GM23248 (cell line): ENCODE results near the gene ZNF396.

Experiments
- EZH2 ChIP-seq: fragments of 200-600 bp; sonication (generic); IDR thresholded peaks from 2 replicates; pipeline ENCODE4 v1.6.1; 2018; ENCODE audit warnings: antibody characterized with exemption, mild to moderate bottlenecking; ENCODE audit not compliant: insufficient read depth, poor library complexity, severe bottlenecking
- EZH2phosphoT487 ChIP-seq: fragments of 200-600 bp; sonication (generic); IDR thresholded peaks from 2 replicates; pipeline ENCODE4 v1.6.1; 2018; ENCODE audit warnings: antibody characterized with exemption, moderate library complexity, mild to moderate bottlenecking, low read depth; ENCODE audit not compliant: insufficient read depth

DNA sequence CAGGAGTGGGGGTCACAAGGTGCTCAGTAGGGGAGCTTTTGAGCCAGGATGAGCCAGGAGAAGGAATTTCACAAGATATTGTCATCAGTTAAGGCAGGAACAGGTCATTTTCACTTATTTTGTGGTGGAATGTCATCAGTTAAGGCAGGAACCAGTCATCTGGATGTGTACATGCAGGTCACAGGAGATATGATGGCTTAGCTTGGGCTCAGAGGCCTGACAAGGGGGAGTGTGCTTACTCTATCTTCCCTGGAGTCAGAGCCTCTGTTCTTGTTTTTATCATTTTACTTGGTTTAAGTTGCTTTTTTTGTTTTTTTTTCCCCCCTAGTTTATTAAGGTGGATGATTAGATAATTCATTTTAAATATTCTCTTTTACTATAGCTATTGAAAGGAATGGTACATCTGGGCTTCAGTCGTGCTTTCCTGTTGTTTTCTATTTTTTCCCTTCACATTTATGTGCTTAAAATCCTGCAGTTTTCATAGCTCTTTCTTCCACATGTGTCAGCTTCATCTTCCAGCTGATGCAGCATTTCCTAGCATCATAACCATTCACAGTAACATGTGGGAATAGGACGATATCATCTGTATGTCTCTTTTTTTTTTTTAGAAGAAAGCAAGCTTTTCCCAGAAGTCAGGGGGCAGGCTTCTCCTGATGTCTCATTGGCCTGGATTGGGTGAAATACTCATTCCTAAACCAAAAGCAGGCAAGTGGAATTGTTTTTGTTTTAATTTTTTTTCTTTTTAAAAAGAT lies 15.4 kb downstream of the ZNF396 start:
- no peak for TF ChIP-seq EZH2
- TF ChIP-seq EZH2phosphoT487 = no peak
